GM19238 (cell line): ENCODE data around the gene FXYD6.
"Not testable (repeated sequence)": the region's sequence is repeated elsewhere in the genome, so short reads cannot be mapped to it uniquely, and the experiment has no call there.

ENCODE experiments used
- DNase-seq: peaks from one replicate; pipeline ENCODE4 v3.0.0; 2011; ENCODE audit warnings: low spot score; ENCODE audit not compliant: insufficient read length

The FXYD6 gene

DNA sequence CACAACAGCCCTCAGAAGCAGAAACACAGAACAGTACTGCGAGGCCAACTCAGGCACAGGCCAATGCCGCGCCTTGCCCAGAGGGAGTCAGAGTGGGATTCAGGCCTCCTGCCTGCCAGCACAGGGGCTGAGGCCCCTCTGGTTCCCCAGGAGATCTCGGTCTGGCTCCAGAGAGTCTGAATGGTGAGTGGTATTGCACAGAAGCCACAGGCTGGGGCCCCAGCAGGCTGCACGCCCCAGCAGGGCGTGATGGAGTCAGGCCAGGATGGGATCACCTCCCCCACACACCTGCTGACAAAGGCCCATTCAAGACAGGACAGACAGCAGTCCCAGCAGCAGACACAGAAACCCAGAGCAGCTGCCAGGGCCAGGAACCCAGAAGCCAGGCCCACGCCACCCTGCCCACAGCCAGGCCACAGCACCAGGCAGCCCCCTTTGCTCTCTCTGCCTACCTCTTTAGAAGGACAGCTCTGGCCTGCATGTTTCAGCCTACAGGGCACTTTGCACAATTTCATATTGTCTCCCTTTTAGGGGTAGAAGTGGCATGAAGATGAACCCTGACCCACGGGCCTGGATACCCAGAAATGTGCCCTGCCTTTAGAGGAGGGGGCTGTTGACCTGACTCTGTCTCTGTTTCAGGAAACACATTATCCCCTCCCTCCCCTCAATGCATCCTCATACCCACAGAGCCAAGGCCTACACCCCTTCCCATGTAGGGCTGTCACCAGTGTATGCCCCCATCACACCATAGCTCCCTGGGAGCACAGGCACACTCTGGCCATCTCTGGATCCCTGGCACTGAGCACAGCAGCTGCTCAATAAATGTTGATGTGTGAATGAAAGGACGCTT lies 6.1 kb downstream of the FXYD6 start:
- DNase-seq: no peak

GRCh38 chr11:117869604-117870003 lies 6.9 kb downstream of the FXYD6 start:
- DNase-seq: no peak

DNA sequence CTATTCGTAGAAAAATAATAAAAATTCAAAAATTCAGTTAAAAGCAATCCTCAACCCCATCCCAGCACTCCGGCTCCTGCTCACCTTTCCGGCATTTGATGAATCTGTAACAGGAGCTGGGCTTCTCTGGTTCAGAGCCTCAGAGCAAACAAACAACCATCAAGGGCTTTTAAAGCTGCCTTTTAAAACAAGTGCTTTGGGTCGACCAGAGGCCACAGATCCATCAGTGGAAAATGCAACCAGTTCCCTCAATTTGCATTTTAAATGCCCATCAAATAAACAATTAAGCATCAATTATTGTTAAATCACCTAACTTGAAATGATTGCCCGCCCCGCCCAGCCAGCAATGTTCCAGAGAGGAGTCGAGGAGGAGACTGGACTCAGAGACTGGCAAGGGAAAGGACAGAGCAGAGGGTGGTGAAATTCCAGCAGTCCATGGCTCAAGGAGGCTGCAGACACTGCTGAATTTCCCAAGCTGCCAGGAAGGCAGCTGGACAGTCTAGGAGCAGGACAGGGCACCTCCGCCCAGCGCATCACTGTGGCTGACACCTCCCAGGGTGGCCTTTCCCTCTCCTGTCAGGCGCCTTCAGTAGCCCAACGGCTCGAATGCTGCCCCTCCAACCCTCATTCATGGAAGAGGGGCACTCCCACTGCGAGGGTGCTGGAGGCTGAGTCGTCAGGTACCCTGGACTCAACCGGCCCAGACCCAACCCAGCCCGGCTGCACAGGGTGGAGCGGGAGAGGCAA lies 7.5 kb downstream of the FXYD6 start:
- DNase-seq: no peak

DNA sequence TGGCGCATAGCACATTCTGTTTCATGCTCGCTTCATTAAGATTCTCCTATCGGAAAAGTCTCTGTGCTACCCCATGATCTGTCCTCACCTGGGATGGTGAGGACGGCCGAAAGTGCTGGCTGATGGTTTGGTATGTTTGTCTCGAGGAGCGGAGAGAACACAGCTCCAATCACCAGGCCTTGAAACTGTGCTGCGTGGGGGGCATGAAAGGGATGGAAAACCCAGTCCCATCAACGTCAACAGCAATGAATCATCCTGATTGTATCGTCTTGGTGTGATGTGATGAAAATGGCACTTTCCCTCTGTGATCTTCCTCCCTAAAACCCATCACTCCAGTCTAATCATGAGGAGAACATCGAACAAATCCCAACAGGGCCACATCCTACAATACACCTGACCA lies 8.4 kb downstream of the FXYD6 start:
- DNase-seq: no peak

DNA sequence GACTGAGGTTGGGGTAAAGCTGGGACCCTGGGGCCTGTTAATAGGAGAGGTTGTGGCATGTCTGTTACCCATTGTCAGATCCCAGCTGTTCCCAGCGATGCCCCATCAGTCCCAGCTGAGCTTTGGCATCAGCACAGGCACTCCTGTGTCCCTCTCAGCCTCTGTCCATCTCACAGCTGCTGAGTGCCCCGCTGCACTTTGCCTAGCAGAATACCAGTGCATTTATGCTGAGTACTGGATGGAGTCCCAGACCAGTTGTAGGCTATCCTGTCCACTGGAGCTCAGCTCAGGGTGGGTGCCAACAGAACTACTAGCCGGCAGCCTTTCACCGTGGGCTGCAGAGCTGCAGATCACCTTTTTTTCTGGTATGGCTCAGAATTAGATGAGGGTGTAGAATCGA lies 9.9 kb downstream of the FXYD6 start:
- no peak for DNase-seq

- not testable (repeated sequence) for DNase-seq
Observed at GRCh38 chr11:117865546-117865945, 10.9 kb downstream of the FXYD6 start.

DNA sequence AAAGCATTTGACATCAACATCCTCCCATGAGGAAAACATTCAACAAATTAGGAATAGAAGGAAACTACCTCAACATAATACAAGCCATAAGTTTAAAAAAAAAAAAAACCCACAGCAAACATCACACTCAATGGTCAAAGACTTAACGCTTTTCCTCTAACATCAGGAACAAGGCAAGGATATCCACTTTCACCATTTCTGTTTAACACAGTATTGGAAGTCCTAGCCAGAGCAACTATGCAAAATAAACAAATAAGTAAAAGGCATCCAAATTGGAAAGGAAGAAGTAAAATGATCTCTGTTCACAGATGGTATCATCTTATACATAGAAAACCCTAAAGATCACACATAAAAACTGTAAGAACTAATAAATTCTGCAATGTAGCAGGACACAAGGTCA lies 13.1 kb downstream of the FXYD6 start:
- DNase-seq: no peak

DNA sequence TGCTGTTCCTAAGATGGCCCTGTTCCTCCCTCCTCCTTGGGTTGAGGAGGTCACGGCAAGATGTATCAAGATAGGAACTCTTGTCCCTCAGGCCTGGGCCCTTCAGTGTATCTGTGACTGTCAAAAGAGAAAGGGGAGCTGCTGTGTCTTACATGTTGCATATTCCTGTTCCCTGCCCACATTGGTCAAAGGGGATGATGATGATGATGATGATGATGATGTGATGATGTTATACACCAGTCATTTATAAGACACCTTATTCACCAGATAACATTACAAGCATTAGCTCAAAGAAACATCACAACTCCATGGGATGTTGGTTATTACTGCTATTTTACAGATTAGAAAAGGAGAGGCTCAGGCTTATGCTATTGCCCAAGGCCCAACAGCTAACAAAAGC lies 13.7 kb downstream of the FXYD6 start:
- no peak for DNase-seq

DNA sequence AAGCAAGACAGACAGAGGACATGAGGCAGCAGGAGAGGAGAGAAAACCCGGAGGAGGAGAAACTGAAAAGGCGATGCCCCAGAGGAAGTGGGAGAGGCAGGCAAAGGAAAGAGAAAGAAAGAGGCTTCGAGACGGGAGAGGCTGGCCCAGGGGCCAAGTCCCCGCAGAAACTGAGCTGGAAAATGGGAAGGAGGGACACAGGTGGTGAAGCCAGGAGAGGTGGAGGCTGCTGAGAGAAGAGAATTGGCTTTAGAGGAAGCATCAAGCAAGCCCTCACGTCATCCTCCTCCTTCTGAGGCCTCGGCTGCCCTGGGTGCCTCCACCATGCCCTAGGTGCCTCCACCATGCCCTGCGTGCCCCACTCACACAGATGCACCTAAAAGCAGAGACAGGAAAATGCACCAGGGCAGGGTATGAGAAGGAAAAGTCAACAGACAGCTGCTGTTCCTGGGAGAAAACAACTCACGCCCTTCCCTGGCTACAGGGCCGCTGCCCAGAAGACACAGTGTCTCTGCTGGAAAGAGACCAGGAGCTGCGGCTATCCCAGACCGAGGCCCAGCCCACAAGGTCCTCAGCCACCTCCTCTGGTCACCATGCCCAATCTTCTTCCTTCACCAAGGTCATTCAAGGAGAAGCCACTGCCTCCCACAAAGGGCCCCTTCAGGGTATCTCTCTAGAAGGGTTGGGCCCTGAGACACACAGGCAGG lies 14.3 kb downstream of the FXYD6 start:
- no peak for DNase-seq

DNA sequence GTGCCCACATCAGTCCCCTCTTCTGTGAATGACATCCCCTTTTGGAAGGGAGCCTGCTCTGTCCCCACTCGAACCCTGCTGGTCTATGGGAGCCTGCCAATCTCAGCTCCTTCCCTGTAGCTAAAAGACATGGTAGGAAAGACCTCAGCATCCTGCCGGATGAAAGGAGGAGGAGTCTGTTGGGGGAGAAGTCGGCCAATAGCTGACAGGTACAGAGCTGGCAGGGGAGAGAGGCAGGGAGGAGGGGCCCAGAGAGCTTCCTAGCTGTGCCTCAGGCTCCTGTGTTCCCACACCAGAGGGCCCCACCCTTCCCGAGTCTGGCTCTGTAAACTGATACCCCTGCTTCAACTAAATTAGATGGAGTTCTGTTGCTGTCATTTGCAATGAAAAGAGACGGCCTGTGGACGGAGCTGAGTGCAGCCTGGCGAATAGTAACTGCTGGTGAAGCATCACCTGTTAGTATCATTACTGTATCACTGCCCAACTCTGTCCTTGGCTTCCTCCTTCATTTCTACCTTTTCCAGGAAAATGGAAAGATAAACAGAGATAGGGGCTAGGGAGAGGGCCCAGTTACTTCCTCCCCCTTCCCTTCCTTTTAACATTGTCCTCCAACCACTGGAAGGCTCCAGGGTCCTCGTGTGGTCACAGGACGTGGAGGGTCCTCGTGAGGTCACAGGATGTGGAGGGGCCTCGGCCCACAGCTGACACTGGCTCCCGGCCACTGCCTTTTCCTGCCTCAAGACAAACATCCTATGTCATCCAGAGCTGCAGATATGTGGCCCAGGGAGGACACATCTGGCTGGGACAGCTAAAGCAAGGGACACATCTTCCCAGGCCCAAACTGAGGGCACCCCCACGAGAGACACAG lies 15.1 kb downstream of the FXYD6 start:
- DNase-seq: no peak

- DNase-seq: no peak
Observed at GRCh38 chr11:117860139-117860538, 16.3 kb downstream of the FXYD6 start.

GRCh38 chr11:117859488-117860112 lies 16.9 kb downstream of the FXYD6 start:
- DNase-seq: no peak

- no peak for DNase-seq
Observed at GRCh38 chr11:117859061-117859460, 17.4 kb downstream of the FXYD6 start.

GRCh38 chr11:117857734-117858414 lies 18.6 kb downstream of the FXYD6 start:
- DNase-seq: no peak

DNA sequence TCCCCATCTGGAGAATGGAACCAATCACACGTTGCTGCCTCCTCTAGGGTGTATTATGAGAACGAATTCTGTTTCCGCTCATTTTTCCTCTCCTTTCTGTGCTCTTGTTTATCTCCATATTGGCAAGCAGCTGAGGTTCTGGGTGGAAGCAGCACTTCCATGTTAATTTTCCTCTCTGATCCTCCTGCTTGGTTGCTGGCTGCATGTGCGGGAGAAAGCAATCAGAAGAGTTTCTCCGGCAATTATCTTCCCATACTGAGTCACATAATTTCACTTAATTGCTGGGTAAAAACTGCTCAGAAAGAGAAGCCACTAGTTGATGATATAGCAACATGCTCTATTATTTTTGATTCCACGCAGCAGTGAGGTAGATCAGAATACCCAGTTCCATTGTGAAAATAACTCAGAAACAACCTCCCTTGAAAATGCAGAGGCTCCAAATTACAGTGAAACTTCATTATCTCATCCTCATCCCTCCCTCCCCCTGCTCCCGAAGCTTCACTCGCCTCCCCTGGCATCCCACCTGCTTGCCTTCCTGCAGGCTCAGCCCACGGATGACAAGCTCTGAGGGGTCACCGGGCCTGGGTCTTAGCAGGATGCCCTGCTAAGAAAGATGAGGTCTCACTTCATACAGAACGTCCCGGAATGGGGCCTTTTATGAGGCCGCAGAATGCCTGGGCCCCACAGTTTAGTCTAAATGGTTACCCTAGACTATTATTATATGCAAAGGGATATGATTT lies 20.4 kb downstream of the FXYD6 start:
- no peak for DNase-seq

GRCh38 chr11:117855186-117855845 lies 21.1 kb downstream of the FXYD6 start:
- no peak for DNase-seq

DNA sequence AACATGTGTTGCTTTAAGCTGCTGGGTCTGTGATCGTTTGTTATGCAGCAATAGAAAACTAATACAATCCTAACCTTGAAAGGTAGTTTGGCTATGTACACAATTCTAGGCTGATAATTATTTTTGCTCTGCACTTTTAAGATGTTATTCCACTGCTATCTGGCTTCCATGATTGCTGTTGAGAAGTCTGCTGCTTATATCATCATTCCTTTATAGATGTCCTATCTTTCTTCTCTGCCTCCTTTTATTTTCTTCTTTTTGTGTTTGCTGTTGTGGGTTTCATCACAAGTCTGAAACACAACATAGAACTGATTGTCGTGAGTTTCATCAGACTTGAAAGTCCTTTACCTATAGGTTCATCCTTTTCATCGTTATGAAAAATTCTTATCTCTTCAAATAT lies 24.1 kb downstream of the FXYD6 start:
- no peak for DNase-seq

GRCh38 chr11:117851852-117852251 lies 24.6 kb downstream of the FXYD6 start:
- DNase-seq: no peak

DNA sequence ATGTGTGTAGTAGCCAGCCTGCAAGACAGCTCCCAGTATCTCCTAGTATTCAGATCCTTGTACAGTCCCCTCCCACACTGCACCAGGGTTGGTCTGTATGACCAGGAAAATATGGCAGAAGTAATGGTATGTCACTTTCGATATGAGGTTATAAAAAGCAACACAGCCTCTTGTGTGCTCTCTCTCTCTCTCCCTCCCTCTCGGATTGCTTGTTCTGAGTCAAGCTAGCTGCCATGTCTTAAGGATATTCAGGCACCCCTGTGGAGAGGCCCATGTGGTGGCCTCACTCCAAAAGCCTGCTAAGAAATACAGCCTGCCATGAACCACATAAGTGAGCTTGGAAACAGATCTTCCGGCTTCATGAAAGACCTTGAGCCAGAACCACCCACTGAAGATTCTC lies 25.4 kb downstream of the FXYD6 start:
- no peak for DNase-seq
